Upper lobe of right lung (tissue), 1 donor: ENCODE data around the gene DNMBP. TPM values are rescaled to one million over a fixed set of nuclear protein-coding genes. Genes with fewer than 3 reads are reported as not detected.

Experiments
- ATAC-seq: fragments of 200-7000 bp; cut with Tn5 transposase; one replicate; pipeline ENCODE4 v1.9.1; 2020; ENCODE audit warnings: mild to moderate bottlenecking, moderate library complexity
- DNase-seq: peaks from one replicate; pipeline ENCODE4 v3.0.0-alpha.2; 2020
- H3K27ac ChIP-seq: fragments of 200-600 bp; one replicate; pipeline ENCODE4 v1.8.0; 2022
- H3K27me3 ChIP-seq: fragments of 200-600 bp; one replicate; pipeline ENCODE4 v1.8.0; 2022; ENCODE audit warnings: mild to moderate bottlenecking
- H3K36me3 ChIP-seq: fragments of 200-600 bp; one replicate; pipeline ENCODE4 v1.8.0; 2022
- H3K4me1 ChIP-seq: fragments of 200-600 bp; one replicate; pipeline ENCODE4 v1.8.0; 2022
- H3K4me3 ChIP-seq: fragments of 200-600 bp; one replicate; pipeline ENCODE4 v1.8.0; 2022; ENCODE audit warnings: mild to moderate bottlenecking
- H3K9me3 ChIP-seq: fragments of 200-600 bp; one replicate; pipeline ENCODE4 v1.8.0; 2022
- CTCF ChIP-seq: fragments of 200-600 bp; IDR thresholded peaks from one replicate; pipeline ENCODE4 v1.8.0; 2022; ENCODE audit warnings: antibody characterized with exemption
- intact Hi-C: fragments of 100-400 bp; cut with DNase I; formaldehyde crosslinking; loops from one replicate; pipeline ENCODE4 v1.11.0; 2022
- total RNA-seq: library from RNA; stranded (reverse); fragmentation: NEBNext Ultra II Directional; extraction: Animal tissue kit (Norgen Biotek cat#: 25700); gene quantifications from one replicate; pipeline ENCODE4 v1.2.1, GENCODE V29; 2021
- donor health status: DM: no; HTN: yes; CAD: no; lungs with severe emphysema.

Gene DNMBP
- total RNA-seq, 1 donor from 2014 or later = 12.5 TPM

GRCh38 chr10:100021322-100021721, 11.6 kb upstream of the DNMBP start:
- intact Hi-C loops = no loop called here
- Histone ChIP-seq H3K27me3 (no peaks in the 10 kb centered on the region), H3K4me1 (no peaks in the 10 kb centered on the region), H3K27ac (no peak overlapping the region), H3K4me3 (no peak overlapping the region), H3K36me3 (no peaks in the 10 kb centered on the region), H3K9me3 (no peaks in the 10 kb centered on the region)
- ATAC-seq (no peak), DNase-seq (no peak)
- TF ChIP-seq CTCF = no peak

- no peak overlapping the region for H3K27ac ChIP-seq
- no peaks in the 10 kb centered on the region for H3K4me1 ChIP-seq
- intact Hi-C loops = no loop called here
- DNase-seq (no peak), ATAC-seq (no peak)
- no peaks in the 10 kb centered on the region for H3K36me3 ChIP-seq
- no peaks in the 10 kb centered on the region for H3K9me3 ChIP-seq
- no peaks in the 10 kb centered on the region for H3K27me3 ChIP-seq
- H3K4me3 ChIP-seq = no peak overlapping the region
- no peak for TF ChIP-seq CTCF
These were observed 11.1 kb upstream of the DNMBP start for GRCh38 chr10:100020886-100021253.

GRCh38 chr10:100020142-100020885, 10.6 kb upstream of the DNMBP start:
- no peak for TF ChIP-seq CTCF
- ATAC-seq (no peak), DNase-seq (no peak)
- Histone ChIP-seq H3K27me3 (no peaks in the 10 kb centered on the region), H3K9me3 (no peaks in the 10 kb centered on the region), H3K27ac (no peak overlapping the region), H3K4me3 (no peak overlapping the region), H3K36me3 (no peaks in the 10 kb centered on the region), H3K4me1 (no peaks in the 10 kb centered on the region)
- intact Hi-C loops = no loop called here

- H3K36me3 ChIP-seq = no peaks in the 10 kb centered on the region
- H3K9me3 ChIP-seq = no peaks in the 10 kb centered on the region
- TF ChIP-seq CTCF = no peak
- ATAC-seq = no peak
- H3K4me1 ChIP-seq = no peaks in the 10 kb centered on the region
- no peak for DNase-seq
- intact Hi-C loops = no loop called here
- no peak overlapping the region for H3K27ac ChIP-seq
- no peaks in the 10 kb centered on the region for H3K27me3 ChIP-seq
- H3K4me3 ChIP-seq = no peak overlapping the region
These were observed 10.0 kb upstream of the DNMBP start for GRCh38 chr10:100019787-100020141.

GRCh38 chr10:100014071-100014762, 4.5 kb upstream of the DNMBP start:
- TF ChIP-seq CTCF = no peak
- DNase-seq (no peak), ATAC-seq (no peak)
- Histone ChIP-seq H3K27ac (no peak overlapping the region), H3K27me3 (no peaks in the 10 kb centered on the region), H3K4me1 (no peaks in the 10 kb centered on the region), H3K4me3 (no peak overlapping the region), H3K9me3 (no peaks in the 10 kb centered on the region), H3K36me3 (no peaks in the 10 kb centered on the region)
- intact Hi-C loops = no loop called here
